HG03520 (cell line): ENCODE measurements around the gene CADM4.
A peak's percentile ranks its signal among the peaks of the same experiment; 100 is the strongest.

Experiments
- ATAC-seq: cut with Tn5 transposase; IDR thresholded peaks from one replicate; pipeline ENCODE4 v1.9.1; 2021; ENCODE audit warnings: mild to moderate bottlenecking, moderate library complexity; ENCODE audit not compliant: unreplicated experiment

Gene CADM4

DNA sequence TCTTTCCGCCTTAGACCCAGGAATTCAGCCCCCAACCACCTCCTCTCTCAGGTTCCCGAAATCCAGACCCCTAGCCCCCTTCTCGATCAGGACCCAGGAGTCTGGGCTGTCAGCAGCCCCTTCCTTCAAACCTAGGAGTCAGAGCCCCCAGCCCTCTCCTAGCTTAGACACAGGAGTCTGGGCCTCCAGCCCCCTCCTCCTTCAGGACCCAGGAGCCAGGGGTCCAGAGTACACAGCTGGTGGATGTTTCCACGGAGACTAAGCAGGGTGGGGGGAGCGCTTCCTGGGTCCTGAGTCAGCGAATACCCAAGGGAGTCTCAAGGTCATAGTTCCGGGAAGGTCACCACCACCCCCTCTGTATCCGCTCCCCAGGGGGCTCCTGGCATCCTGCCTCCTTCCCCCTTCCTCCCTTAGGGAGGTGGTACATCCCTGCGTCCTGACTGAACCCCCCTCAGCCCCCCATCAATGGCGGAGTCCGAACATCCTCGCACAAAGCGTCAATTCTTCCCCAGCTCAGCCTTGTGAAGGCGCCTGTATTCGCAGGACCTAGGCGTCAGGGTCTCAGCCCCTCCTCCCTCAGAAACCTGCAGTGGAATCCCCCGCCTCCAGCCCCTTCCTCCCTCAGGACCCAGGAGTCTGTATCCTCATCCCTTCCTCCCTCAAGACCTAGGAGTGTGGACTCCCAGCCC, 4.6 kb downstream of the CADM4 start:
- ATAC-seq: no peak

DNA sequence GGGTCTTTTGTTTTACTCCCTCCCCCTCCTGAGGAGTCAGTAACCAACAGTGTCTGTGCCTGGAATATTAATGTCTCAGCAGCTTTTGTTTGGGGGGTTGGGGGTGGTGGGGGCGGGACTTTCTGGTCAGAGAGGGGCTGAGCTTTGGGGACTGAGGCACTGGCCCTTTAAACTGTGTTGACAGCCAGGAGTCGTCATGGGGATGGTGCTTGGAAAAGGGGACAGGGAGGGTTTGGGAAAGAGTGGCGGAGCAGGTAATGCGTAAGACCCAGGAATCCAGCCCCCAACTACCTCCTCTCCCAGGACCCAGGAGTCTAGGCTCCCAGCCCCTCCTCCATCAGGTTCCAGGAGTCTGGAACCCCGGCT, 5.2 kb downstream of the CADM4 start:
- no peak for ATAC-seq

DNA sequence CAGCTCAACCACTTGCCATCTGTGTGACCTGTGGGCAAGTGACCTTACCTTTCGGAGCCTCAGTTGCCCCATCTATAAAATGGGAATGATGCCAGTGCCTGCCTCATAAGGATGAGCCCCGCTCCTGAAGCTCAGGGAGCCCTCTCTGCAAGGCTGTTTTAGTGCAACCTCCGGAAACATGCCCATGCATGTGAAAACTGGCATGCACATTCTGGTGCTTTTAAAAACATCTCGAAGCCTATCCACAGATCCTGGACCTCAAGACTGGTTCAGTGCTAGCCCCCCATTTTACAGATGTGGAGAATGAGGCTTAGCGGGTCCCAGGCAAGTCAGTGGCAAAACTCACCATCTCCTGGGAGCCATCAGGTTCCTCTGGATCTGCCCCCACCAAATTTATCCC, 5.6 kb downstream of the CADM4 start:
- ATAC-seq: no peak

DNA sequence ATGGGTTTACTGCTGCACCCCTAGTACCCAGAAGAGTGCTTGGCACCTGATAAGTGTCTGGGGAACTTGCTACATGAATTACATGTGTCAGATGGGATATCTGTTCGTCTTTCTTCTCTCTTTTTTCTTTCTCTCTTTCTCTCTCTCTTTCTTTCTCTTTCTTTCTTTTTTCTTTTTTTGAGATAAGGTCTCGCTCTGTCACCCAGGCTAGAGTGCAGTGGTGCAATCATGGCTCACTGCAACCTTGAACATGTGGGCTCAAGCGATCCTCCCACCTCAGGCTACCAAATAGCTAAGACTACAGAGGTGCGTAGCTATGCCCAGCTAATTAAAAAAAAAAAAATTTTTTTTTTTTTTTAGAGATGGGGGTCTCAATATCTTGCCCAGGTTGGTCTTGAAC, 6.1 kb downstream of the CADM4 start:
- no peak for ATAC-seq

DNA sequence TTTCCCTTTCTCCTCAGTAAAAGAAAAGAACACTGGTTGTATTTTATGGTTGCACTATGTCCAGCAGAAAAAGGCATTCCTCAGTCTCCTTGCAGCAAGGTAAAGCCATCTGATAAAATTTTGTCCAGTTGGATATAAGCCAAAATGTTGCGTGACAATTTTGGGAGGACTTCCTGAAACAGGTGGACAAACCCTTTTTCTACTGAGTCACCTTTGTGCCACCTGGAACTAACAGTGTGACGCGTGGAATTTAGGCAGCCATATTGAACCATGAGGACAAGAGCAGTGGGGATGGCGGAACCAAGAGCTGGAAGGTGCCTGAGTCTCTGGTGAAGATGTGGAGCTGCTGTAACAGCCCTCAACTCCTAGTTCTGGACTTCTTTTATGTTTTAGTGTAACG, 8.2 kb downstream of the CADM4 start:
- ATAC-seq: no peak

DNA sequence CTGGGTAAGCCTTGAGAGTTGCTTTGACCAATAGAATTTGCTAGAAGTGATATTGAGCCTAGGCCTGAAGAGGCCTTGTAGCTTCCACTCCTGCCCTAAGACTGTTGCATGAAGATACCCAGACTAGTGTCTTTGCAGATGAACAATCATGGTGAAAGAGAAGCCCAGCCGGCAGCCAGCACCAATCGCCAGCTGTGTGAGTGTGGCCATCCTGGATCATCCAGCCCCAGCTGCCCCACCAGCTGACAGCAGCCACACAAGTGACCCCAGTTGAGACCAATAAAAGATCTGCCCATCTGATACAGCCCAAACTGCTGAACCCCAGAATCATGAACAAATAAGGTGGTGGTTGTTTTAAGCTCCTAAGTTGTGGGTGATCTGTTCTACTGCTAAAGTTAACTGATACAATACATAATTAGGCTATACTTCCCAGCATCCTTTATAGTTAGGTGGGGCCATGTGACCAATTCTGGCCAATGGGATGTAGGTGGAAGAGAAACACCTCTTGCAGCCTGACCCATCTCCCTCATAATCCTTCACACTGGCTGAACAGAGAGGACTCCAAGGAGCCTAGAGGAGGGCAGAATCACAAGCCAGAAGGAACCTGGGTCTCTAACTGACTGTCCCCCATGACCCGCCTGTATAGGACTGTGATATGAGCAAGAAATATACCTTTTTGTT, 10.9 kb downstream of the CADM4 start:
- ATAC-seq: no peak

DNA sequence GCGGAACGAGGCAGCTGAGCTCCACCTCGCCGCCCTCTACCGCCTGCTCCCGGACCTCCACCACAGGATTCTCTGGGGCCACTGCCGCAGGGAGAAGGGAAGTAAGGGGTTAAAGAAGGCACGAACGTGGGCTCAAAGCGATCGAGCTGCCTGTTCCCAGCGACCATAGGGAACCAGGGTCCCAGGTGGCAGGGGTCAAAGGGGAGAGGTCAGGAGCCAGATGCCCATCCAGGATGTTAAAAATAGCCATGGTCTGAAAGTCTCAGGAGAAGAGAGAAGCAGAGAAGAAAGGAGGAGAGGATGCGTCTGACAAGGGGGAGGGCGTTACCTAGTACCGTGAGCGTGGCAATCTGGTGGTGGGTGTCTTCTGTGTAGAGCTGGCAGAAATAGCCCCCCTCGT, 12.8 kb downstream of the CADM4 start:
- no peak for ATAC-seq

DNA sequence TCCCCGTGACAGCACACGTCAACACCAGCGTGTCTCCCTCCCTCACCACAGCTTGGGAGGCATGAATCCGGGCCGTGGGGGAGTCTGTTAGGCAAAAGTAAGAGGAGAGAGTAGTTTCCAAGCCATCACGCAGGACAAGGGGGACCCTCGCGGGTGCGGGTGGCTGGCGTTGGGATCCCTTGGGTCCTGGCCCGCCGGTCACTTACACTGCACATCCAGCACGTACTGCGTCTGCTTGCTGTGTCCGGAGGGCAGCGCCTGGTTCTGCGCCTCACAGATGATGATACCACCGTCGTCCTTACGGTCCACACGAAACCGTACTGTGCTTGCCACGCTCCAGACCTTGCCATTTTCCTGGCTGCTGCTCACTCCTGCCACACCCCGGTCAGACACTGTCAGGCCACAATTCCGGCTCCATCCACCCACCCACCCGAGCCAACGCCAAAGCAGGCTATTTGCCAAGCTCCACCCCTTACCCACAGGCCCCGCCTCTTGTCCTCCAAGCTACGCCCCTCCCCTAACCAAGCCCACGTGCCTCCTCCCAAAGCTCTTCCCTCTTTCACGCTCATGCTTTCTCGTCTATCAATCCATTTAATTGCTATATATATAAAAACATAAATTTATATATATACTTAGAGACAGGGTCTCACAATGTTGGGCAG, 13.6 kb downstream of the CADM4 start:
- no peak for ATAC-seq

DNA sequence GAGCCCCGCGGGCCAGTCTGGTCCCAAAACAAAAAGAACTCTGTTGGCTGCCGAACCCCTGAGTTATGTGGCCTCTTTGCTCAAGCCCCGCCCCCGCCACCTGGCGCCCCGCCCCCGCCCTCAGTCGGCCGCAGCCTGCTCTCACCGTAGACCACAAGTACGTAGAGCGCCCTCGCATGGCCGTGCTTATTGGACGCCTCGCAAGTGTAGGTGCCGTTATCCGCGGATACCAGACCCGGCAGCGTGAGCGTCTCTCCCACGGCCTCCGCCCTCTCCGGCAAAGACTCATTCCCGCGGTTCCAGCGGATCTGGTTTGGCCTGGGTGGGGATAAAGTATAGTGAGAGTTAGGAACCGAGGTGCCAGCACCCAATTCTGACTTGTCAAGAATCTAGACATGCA, 14.7 kb downstream of the CADM4 start:
- no peak for ATAC-seq

DNA sequence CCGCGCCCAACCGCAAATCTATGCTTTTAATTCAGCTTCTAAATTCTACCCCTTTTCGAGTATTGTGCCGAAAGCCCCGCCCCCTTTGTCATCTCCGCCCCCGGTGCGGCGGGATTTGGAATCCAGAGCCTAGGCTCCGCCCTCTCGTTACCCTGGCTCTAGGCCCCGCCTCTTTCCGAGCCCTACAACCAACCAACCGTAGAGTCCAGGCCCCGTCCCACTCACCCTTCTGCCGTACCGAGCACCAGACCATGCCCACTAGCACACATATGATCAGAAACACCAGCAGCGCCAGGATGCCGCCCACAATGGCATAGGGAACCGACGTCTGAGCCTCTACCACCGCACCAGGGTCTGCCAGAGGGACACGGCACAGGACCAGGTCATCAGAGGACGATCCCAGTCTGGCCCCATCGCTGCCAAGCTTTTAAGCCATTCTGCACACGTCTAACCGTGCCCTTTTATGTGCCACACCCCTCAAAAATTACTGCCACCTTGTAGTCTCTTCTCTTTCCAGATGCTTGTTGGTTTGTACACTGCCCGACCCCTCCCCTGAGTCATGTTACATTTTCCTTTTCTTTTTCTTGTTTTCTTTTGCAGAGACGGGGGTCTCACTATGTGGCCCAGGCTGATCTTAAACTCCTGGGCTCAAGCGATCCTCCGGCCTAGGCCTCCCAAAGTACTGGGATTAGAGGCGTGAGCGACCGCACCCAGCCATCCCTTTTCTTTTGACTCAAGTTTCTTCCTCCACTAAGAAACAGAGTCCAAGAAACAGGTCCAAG, 15.6 kb downstream of the CADM4 start:
- ATAC-seq: no peak

DNA sequence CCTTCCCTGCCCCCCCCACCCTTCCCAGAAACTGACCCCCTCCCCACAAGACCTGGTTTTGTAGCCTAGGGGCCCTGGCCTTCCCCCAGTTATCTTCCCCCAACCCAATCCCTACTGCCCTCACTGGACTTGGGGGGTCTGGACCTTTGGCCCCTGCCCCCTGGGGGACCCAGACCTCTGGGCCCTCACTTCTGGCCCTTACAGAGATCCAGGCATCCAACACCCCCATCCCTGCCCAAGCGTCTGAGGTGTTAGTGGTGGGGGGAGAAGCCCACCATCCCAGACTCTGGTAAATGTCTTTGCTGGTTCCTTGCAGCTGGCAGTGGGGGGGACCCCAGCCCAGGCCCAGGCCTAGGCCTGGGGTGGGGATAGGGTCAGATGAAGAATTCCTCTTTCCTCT, 16.7 kb downstream of the CADM4 start:
- ATAC-seq: no peak

DNA sequence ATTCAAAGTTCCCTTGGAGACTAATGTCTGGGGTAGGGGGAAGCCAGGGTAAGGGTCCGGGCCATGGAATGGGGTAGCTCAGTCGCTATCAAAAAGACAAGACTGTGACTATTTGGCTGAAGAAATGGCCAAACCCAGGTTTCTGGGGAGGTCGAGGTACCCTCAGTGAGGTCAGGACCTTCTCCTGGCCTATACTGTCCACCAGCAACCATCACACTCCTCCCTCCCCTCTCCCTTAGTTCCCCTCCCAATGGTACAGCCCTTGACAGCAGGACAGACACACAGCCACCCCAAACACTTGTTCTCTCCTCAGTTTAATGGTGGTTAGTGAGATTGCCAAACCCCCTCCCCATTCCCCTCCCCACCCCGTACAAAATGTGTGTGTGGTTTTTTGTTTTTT, 17.6 kb downstream of the CADM4 start:
- no peak for ATAC-seq

DNA sequence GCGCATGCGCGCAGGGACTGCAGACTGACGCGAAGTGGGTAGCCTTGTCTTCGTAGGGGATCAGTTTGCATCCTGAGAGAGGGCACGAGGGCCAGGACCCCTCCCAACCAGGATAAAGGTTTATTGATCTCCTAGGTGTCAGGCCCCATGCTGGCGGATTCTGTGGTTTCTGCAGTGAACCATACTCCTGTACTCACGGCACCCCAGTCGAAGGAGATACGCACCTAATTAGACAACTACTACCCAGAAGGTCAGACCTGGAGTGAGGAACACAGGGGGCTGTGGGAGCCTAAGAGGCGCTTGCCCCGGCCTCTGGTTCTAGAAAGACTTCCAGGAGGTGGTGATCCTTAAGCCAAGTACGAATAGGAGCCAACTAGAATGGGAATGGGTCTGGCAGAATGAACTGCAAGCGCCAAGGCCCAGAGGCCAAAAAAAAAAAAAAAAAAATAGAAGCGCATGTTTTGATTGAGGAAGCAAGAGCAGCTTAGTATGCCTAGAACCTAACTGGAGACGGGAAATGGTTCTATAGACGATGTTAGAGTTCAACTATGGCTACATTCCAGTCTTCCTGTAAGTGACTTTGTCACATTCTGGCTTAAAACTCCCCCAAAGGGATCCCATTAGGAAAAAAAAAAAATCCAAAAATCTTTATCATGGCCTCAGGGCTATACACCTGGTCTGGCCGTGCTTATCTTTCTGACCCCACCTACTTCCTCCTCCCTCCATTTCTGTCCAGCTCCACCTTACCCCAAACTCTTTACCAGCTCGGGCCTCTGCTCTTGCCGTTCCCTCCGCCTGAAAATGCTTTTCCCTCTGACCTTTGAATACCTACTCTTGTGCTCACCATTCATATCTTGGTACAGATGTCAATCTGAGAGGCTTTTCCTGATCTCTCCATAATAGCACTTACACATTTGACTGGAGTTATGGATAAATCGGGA, 19.3 kb downstream of the CADM4 start:
- ATAC-seq: no peak

DNA sequence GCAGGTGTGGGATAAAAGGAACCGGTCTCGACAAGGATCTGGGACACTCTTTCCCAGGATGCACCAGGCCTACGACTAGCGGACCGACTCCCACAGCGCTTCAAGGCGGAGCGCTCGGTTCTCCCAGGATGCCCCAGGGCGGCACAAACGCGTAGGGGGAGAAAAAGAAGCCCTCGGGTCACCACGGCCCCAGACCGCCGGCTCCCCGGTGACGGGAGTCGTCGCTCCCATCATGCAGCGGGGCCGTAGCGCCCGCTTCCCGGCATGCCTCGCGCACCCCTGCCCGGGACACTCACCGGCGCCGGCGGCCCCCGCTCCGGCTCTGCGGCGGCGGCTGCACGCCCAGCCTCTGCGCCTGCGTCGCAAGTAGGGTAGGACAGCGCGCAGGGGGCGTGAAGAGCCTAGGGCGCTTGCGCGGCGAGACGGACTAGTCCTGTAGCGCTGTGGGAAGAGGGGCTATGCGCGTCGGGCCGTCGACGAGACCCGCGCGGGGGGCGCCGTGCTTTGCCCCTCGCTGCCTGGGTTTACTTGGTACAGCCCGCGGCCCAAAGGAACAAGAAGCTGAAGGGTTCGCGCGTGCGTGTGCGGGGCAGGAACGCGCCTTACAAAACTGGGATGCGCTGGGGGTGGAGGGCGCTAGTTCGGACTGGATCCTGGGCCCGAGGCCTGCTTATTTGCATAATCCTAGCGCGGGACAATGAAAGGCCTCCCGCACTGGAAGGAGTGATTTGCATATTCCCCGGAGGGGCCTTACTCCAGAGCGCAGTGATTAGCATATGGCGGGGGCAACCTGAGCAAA, 20.2 kb downstream of the CADM4 start, which contains the start of gene ZNF428:
ZNF428 (minus strand) TSS at position 368 of the 799 bp plus-strand sequence. CDS start 5,325 bp downstream, outside the sequence.
- ATAC-seq: peak; percentile 63

DNA sequence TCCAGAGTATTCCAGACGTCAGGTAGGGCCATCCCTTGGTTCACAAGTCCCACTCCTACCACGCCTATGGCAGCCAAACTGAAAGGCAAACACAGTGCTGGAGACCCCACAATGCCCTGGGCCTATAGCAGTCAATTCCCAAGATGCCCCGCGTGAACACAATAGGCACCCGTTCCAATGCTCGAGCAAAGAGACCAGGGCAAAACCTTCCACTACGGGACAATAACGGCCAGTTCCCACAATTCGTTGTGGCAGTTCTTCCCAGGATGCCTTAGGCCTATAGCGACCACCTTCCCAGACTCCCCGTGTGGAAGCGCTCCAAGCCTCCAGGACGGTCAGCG, 20.8 kb downstream of the CADM4 start:
- ATAC-seq: peak; percentile 16

DNA sequence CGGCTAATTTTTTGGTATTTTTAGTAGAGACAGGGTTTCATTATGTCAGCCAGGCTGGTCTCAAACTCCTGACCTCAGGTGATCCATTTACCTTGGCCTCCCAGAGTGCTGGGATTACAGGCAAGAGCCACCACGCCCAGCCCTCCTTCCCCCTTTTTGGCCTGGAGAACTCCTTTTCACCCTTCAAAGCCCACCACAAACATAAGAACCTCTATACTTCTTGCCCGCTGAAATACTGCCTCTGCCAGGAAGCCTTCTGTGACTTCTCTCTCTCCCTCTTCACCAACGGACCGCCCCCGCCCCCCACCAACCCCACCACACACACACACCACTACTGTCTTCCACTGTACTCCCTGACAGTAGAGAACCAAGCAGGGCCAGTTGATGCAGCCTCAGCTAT, 22.7 kb downstream of the CADM4 start:
- ATAC-seq: no peak

DNA sequence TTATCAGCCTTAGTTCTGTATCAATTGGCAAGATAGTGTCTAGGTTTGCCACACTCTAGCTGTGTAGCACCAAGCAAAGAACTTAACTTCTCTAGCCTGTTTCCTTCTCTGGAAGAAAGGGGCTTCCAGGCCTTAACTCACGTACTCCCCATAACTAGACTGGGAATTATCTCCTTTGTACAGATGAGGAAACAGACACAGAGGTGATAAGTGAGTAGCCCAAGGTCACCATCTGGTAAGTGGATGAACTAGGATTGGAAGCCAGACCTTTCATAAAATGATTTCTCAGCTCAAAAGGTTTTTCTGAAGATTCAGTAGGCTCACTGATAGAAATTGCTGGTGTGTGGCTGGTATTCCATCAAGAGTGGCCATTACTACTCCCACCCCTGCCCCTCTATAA, 23.3 kb downstream of the CADM4 start:
- no peak for ATAC-seq

DNA sequence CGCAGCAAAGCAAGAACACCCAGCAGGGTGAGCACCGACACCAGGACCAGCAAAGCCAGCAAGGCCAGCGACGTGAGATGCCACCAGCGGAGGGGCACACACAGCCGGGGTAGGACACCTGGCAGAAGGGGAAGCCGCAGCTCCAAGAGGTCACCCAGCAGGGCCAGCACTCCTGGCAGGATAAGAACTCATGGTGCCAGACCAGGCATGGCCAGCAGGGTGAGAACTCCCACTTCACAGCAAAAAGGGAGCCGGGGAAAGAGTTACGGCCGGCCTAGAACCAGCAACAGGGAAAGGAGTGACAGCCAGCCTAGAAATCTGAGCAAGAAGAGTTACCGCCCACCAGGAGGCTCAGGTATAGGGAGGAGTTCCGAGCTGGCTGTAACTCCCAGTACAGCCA, 27.3 kb downstream of the CADM4 start:
- no peak for ATAC-seq

DNA sequence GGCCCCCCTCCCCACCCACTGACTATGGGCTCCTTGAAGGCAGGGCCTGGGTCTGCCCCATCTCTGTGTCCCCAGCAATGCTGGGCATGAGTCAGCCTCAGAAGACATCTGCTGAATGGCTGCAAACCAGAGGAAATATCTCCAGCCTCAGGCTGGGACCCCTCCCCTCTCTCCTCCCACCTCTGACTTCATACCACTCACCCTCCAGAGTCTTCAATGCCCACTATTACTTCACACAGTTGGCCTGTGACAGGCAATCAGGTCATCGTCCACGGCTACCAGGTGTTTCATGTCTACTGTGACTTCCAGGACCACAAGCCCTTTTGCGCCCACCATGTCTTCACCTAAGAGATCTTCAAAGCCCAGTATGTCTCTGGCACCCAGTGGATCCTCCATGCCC, 27.9 kb downstream of the CADM4 start, which contains the start of gene SRRM5:
SRRM5 (plus strand) TSS at position 301 of the 400 bp plus-strand sequence; CDS start at position 335, 34 bp downstream.
- ATAC-seq: no peak

DNA sequence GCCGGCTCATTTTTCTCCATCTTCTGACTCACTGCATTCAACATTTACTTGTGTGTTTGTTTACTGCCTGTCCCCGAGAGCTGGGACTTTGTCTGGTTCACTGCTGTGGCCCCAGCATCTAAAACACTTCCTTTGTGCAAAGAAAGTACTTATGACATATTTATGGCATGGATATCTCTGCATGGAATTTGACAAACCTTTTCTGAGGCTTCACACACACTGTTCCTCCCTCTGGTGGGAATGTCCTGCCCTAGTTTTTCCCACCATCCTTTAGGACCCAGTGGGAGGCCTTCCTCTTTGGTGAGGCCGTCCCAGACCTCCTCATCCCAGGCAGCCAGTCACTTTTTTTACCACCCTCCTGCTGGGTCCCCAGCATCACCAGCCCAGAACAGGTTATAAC, 29.2 kb downstream of the CADM4 start:
- no peak for ATAC-seq
